CD4-positive, alpha-beta T cell treated with Interleukin-17A for 4 hours (primary cell): ENCODE data around the gene KIAA1671.
A peak's percentile ranks its signal among the peaks of the same experiment; 100 is the strongest.

Experiments
- DNase-seq: peaks from one replicate; pipeline ENCODE4 v3.0.0-alpha.2; 2020; ENCODE audit warnings: mixed read lengths

KIAA1671 gene

GRCh38 chr22:25149014-25149413 is 196.5 kb downstream of the KIAA1671 start:
- DNase-seq: no peak

GRCh38 chr22:25153961-25154666 is 201.6 kb downstream of the KIAA1671 start:
- no peak for DNase-seq

GRCh38 chr22:25154667-25154999 is 202.1 kb downstream of the KIAA1671 start:
- DNase-seq: no peak

- DNase-seq: no peak
These were observed 204.2 kb downstream of the KIAA1671 start for GRCh38 chr22:25156736-25157135.

GRCh38 chr22:25159028-25159427 is 206.5 kb downstream of the KIAA1671 start:
- DNase-seq: no peak

- DNase-seq: no peak
These were observed 207.8 kb downstream of the KIAA1671 start for GRCh38 chr22:25160120-25160996.

- DNase-seq: no peak
These were observed 208.8 kb downstream of the KIAA1671 start for GRCh38 chr22:25161017-25161915.

- no peak for DNase-seq
These were observed 209.5 kb downstream of the KIAA1671 start for GRCh38 chr22:25161916-25162530.

GRCh38 chr22:25162561-25162960 is 210.0 kb downstream of the KIAA1671 start:
- DNase-seq: no peak

- no peak for DNase-seq
These were observed 213.3 kb downstream of the KIAA1671 start for GRCh38 chr22:25165785-25166184.

- no peak for DNase-seq
These were observed 213.9 kb downstream of the KIAA1671 start for GRCh38 chr22:25166266-25167040.

- no peak for DNase-seq
These were observed 214.6 kb downstream of the KIAA1671 start for GRCh38 chr22:25167082-25167481.

- no peak for DNase-seq
These were observed 215.5 kb downstream of the KIAA1671 start for GRCh38 chr22:25167834-25168601.

- no peak for DNase-seq
These were observed 216.9 kb downstream of the KIAA1671 start for GRCh38 chr22:25169278-25170031.

GRCh38 chr22:25170426-25170980 is 218.0 kb downstream of the KIAA1671 start:
- no peak for DNase-seq

- peak; percentile 54 for DNase-seq
These were observed 219.6 kb downstream of the KIAA1671 start for GRCh38 chr22:25172153-25172552.

GRCh38 chr22:25174156-25174887 is 221.8 kb downstream of the KIAA1671 start:
- no peak for DNase-seq

- no peak for DNase-seq
These were observed 222.4 kb downstream of the KIAA1671 start for GRCh38 chr22:25174888-25175411.

GRCh38 chr22:25176175-25176574 is 223.7 kb downstream of the KIAA1671 start:
- no peak for DNase-seq
